GM12865 (cell line): ENCODE results near the gene TRAPPC10.

Experiments used
- DNase-seq: peaks from one replicate; pipeline ENCODE4 v3.0.0; 2010; ENCODE audit warnings: low read depth
- H3K4me3 ChIP-seq: 2 replicates; pipeline ENCODE4 v1.5.1; 2011; ENCODE audit warnings: mild to moderate bottlenecking, low read depth, low read length, control low read depth
- TF ChIP-seq, protein P1 (sequence below): IDR thresholded peaks from 2 replicates; pipeline ENCODE4 v1.5.1; 2011; ENCODE audit warnings: low read length, control low read depth, low read depth, inconsistent platforms; ENCODE audit not compliant: insufficient read depth; ENCODE audit errors: missing control alignments

Gene TRAPPC10

GRCh38 chr21:44011123-44011522, 986 bp upstream of the TRAPPC10 start:
- TF ChIP-seq, protein P1, sequence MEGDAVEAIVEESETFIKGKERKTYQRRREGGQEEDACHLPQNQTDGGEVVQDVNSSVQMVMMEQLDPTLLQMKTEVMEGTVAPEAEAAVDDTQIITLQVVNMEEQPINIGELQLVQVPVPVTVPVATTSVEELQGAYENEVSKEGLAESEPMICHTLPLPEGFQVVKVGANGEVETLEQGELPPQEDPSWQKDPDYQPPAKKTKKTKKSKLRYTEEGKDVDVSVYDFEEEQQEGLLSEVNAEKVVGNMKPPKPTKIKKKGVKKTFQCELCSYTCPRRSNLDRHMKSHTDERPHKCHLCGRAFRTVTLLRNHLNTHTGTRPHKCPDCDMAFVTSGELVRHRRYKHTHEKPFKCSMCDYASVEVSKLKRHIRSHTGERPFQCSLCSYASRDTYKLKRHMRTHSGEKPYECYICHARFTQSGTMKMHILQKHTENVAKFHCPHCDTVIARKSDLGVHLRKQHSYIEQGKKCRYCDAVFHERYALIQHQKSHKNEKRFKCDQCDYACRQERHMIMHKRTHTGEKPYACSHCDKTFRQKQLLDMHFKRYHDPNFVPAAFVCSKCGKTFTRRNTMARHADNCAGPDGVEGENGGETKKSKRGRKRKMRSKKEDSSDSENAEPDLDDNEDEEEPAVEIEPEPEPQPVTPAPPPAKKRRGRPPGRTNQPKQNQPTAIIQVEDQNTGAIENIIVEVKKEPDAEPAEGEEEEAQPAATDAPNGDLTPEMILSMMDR = no peak
- DNase-seq = no peak
- H3K4me3 ChIP-seq = peak overlapping the region; percentile 92

DNA sequence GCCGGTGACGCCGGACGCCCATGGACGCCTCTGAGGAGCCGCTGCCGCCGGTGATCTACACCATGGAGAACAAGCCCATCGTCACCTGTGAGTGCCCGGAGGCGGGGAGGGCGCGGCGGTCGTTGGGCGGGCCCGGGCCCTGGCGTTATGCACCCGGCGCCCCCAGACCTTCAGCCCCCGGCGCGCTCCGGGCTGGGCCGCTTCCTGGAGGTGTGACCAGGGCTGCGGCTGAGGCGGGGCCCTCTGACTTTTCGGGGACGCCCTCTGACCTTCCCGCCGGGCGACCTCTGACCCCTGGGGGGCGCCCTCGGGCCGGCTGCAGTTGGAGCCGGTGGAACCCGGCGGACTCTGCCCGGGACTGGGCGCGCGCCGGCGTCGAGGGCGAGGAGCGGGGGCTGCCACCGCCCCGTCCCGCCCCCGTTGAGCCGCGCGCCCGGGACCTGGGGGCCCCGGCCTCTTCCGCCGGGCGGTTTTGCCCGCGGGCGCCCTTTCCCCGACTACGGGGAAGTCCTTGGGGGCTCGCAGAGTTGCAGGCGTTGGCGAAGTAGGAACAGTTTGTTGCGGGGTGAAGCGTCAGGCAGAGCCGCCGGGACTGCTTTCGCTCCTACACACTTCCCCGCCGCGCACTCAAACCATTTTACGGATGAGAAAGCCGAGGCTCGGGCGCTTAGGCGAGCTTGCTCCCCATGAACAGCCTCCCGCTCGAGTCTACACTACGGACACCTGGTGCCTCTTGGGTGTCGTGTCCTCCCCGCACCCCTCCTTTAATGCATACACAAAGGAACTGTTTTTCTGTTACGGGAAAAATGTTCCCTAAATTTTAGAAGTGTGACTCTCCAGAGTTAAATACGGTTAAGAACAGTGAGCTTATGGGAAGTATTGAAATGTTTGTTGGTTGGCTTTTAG, 618 bp downstream of the TRAPPC10 start:
- TF ChIP-seq, protein P1 = peak; percentile 58
- peak overlapping the region; percentile 95 for H3K4me3 ChIP-seq
- DNase-seq = peak; percentile 91

DNA sequence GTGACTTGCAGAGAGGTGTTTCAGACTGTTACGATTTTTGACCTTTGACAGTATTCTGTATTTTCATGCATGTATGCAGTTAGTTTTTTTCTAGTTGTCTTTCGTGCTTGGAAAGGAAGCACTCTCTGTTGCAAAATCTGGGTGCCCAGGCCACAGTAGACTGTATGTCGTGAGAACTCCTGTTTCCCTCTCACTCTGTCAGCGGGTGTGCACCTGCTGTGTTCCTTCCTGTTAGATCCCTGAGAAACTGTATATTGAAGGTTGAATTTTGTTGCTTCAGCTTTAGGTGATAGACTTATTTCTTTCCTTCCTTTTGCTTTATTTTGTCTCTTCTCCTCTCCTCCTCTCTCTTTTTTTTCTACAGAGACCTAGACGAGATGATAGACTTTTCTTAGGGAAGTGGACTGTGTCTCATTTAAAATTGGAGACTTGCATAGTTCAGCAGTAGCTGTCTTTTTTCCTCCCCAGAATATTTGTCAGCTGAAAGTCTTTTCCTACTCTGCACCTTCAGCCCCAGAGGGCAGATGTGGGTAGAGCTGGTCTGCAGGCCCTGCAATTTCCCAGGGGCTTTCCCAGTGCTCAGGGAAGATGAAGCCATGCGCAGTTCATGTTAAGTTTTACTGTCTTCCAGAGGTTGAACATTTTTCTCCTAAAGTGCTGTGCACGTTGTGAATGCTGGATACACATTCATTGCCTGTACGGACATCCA, 1.4 kb downstream of the TRAPPC10 start:
- H3K4me3 ChIP-seq = peak overlapping the region; percentile 95
- peak; percentile 74 for DNase-seq
- TF ChIP-seq, protein P1 = no peak

DNA sequence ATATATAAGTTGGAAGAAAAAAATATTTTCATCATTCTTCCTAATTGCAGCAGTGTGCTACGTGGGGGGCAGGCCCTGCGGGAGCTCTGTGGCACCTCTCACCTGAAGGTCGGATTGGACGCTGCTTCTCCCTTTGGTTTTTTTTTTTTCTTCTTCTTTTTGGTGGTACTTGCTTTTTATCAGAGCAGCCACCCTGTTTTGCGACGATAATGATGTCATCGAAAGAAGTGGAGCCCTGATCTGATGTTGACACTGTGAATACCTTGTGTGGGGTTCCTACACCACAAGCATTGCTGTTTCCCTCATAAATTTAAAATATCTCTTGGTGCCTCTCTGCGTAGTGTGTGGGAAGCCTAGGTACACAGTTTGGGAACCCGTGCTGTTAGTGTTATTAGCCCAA, 5.5 kb downstream of the TRAPPC10 start:
- TF ChIP-seq, protein P1 = no peak
- DNase-seq = no peak
- H3K4me3 ChIP-seq = no peak overlapping the region

DNA sequence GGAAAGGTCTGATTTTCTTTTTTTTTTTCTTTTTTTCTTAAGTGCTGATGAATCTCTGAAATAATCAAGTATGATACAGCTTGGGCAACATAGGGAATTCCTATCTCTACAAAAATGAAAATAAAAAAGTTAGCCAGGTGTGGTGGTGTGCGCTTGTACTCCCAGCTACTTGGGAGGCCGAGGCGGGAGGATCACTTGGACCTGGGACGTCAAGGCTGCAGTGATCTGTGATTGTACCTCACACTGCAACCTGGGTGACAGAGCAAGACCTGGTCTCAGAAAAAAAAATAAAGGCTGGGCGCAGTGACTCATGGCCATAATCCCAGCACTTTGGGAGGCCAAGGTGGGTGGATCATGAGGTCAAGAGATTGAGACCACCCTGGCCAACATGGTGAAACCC, 6.0 kb downstream of the TRAPPC10 start:
- H3K4me3 ChIP-seq = no peak overlapping the region
- TF ChIP-seq, protein P1 = no peak
- DNase-seq = no peak

GRCh38 chr21:44018813-44019567, 6.9 kb downstream of the TRAPPC10 start:
- H3K4me3 ChIP-seq = no peak overlapping the region
- TF ChIP-seq, protein P1 = no peak
- peak; percentile 27 for DNase-seq
